PFSK-1 (cell line): ENCODE data around the gene COX17. TPM values are rescaled to one million over a fixed set of nuclear protein-coding genes. Genes with fewer than 3 reads are reported as not detected.

Experiments used
- FOXP2 ChIP-seq: optimal IDR thresholded peaks from 2 replicates; pipeline ENCODE3; 2011; ENCODE audit warnings: borderline replicate concordance, control low read depth, inconsistent platforms; ENCODE audit not compliant: insufficient read depth; ENCODE audit errors: extremely low read length, extremely low read depth
- POLR2AphosphoS5 ChIP-seq: IDR thresholded peaks from 2 replicates; pipeline ENCODE4 v1.6.1; 2012; ENCODE audit warnings: low read depth, mild to moderate bottlenecking, control low read depth, low read length, moderate library complexity
- REST ChIP-seq, 2 experiments: IDR thresholded peaks; 2 replicates each; pipeline versions ENCODE4 v1.6.1 to v1.8.0; 2011 to 2012; ENCODE audit warnings: low read depth in 2 of 2, low read length in 2 of 2, control low read depth in 1 of 2, inconsistent platforms in 1 of 2, mild to moderate bottlenecking in 1 of 2, moderate library complexity in 1 of 2; ENCODE audit not compliant: insufficient read depth in 1 of 2
- SIN3A ChIP-seq: IDR thresholded peaks from 2 replicates; pipeline ENCODE4 v1.6.1; 2012; ENCODE audit warnings: mild to moderate bottlenecking, low read length, moderate library complexity, borderline replicate concordance; ENCODE audit not compliant: insufficient read depth
- TAF1 ChIP-seq: IDR thresholded peaks from 2 replicates; pipeline ENCODE4 v1.6.1; 2012; ENCODE audit warnings: low read length, control low read depth, borderline replicate concordance; ENCODE audit not compliant: insufficient read depth
- polyA plus RNA-seq: library from polyadenylated mRNA; unstranded; fragments of >200 nt; gene quantifications from one replicate; pipeline ENCODE4 v1.2.1, GENCODE V29; 2012; ENCODE audit warnings: low read depth, missing spikeins; ENCODE audit not compliant: insufficient read length

Gene COX17
- 29.5 TPM for polyA plus RNA-seq

DNA sequence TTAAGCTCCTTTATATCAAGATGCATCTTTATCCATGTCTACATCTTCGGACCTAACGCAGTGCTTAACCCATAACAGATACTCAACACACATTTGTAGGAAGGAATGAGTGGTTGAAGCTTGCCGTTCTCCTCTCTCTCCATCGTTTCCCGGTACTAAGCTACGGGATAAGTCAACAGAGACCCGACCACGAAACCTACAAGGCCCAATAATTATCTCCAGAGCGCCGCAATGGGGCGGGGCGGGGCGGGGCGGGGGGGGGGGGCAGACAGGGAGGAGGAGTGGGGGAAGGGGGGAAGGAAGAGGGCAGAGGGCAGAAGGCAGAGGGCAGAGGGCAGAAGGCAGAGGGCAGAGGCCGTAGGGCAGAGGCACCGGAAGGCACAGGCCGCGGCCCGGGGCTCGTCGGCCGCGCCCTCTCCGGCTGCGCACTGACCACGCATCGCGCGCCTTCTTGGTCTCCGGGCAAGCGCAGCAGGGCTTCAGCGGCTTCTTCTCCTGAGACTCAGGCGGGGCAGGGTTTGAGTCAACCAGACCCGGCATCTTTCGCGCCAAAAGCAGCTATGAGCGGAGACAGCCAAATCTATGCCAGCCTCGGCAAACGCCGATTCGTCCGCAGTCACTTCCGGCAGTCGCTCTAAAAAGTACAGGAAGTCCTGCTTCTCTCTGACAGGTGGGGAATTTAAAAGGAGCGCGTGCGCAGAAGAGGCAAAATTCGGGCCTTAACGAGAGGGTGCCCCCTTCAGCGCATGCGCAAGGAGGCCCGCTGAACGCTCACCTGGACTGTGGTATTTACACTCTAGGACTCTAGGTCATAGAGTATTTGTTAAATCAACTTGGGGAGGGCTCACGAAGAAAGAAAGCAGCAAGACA lies at the start of gene COX17:
TSS of gene COX17 (minus strand) at position 636 of the 870 bp plus-strand sequence. CDS start at position 540, 96 bp downstream.
- TF ChIP-seq REST (IDR thresholded peaks at IDR 0.05; ENCODE audit: insufficient read depth in 1 of 2, low read depth in 2 of 2, low read length in 2 of 2): no peak
- TF ChIP-seq POLR2AphosphoS5: 0 out of 2 replicates have a peak, but pooled peaks have one; percentile 43
- TF ChIP-seq TAF1: 0 out of 2 replicates have a peak, but pooled peaks have one; percentile 12
- TF ChIP-seq FOXP2: no peak
- TF ChIP-seq SIN3A: no peak

DNA sequence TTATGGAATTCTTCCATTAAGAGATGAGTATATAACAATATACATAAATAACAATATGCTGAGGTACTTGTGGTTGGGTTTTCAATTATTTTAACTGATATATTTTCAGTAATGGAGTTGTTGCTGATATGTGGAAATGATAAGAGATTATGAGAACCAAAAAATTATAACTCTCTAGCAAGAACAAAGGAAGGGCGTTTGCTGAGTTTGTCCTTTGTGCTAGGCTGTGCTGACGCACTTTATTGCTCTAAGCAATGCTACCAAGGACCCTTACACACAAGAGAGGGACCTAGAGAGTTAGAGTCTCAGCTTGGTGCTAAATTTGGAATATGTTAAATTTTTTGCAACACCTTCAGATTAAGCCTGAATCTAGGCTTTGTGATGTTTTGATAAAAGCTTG lies 49.7 kb upstream of the COX17 start:
- no peak for TF ChIP-seq REST (IDR thresholded peaks at IDR 0.05; ENCODE audit: insufficient read depth in 1 of 2, low read depth in 2 of 2, low read length in 2 of 2)
- no peak for TF ChIP-seq TAF1
- TF ChIP-seq SIN3A: no peak
- no peak for TF ChIP-seq FOXP2
- no peak for TF ChIP-seq POLR2AphosphoS5

DNA sequence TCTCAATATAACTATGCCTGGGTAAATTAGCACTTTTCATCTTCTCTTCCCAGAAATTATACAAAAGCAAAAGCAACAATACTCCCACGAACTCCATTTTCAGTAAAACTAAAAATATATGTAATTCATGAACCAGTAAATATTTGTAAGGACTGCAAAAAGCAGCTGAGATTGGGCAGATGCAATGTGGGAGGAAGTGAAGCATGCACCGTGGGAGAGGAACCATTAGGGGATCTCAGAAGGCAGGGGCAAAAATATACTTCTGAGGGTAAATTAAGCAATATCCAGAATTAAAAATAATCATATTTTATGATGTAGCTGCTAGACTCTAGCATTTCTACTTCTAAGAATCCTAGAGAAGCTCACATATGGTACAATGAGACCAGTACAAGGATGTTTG lies 45.8 kb upstream of the COX17 start:
- TF ChIP-seq FOXP2 (no peak), TAF1 (no peak), POLR2AphosphoS5 (no peak), SIN3A (no peak), REST (IDR thresholded peaks at IDR 0.05; ENCODE audit: insufficient read depth in 1 of 2, low read depth in 2 of 2, low read length in 2 of 2) (no peak)

GRCh38 chr3:119717520-119717919 lies 40.3 kb upstream of the COX17 start:
- TF ChIP-seq SIN3A (no peak), TAF1 (no peak), REST (IDR thresholded peaks at IDR 0.05; ENCODE audit: insufficient read depth in 1 of 2, low read depth in 2 of 2, low read length in 2 of 2) (no peak), FOXP2 (no peak), POLR2AphosphoS5 (no peak)
